K562 treated with DMSO at 1 percent for 4 hours (cell line): Measurements from ENCODE around the gene ZDHHC11B. TPM values are rescaled to one million over a fixed set of nuclear protein-coding genes. Genes with fewer than 3 reads are reported as not detected.

ENCODE experiments used
- total RNA-seq: library from RNA; unstranded; fragments of 300-600 nt; gene quantifications from 2 replicates; pipeline ENCODE4 v1.2.3, GENCODE V29; 2022; ENCODE audit not compliant: insufficient read depth

ZDHHC11B gene
- not detected in 2 replicates for total RNA-seq

GRCh38 chr5:784428-785177 lies at the start of gene ZDHHC11B:
ZDHHC11B (minus strand) TSS chr5:784729; CDS start chr5:766919, 17,810 bp downstream.

GRCh38 chr5:693271-694041 lies 91.1 kb downstream of the ZDHHC11B start, which contains the start of gene TPPP:
TPPP (minus strand) TSS chr5:693352; CDS start chr5:678060, 15,292 bp downstream.

Other genes starting within 250 kb of the ZDHHC11B start
- gene CEP72, start 172.4 kb downstream of the ZDHHC11B start, total RNA-seq: 4.1 and 6.1 TPM in 2 replicates
- not detected in 2 replicates for gene TPPP, start 91.4 kb downstream of the ZDHHC11B start, total RNA-seq
- 0.74 and 0.82 TPM in 2 replicates for gene ZDHHC11, start 66.3 kb upstream of the ZDHHC11B start, total RNA-seq
- 13.7 and 20.0 TPM in 2 replicates for gene BRD9, start 108.1 kb upstream of the ZDHHC11B start, total RNA-seq
- gene TRIP13, start 108.2 kb upstream of the ZDHHC11B start, total RNA-seq: 20.4 and 26.1 TPM in 2 replicates
- 1.2 TPM in 1 of 2 replicates, not detected in the other for gene NKD2, start 224.1 kb upstream of the ZDHHC11B start, total RNA-seq